CD4-positive, alpha-beta T cell (primary cell): ENCODE results near the gene BACE2. TPM values are rescaled to one million over a fixed set of nuclear protein-coding genes. Genes with fewer than 3 reads are reported as not detected.

ENCODE experiments used
- ATAC-seq: fragments of 200-7000 bp; cut with Tn5 transposase; one replicate; pipeline ENCODE4 v1.10.0; 2022; ENCODE audit warnings: mild to moderate bottlenecking; ENCODE audit not compliant: poor library complexity
- CTCF ChIA-PET: fragments of 350-600 bp; sonication (Branson Sonifier 250); formaldehyde crosslinking; loops from one replicate; lab custom pipeline; 2021; ENCODE audit warnings: antibody characterized with exemption, inconsistent platforms; lab: Charles Lee
- POLR2A ChIA-PET: fragments of 350-600 bp; sonication (Branson Sonifier 250); formaldehyde crosslinking; loops from one replicate; lab custom pipeline; 2021; ENCODE audit warnings: antibody characterized with exemption, inconsistent platforms; lab: Charles Lee
- DNase-seq, 14 experiments: peaks; one replicate each; pipeline ENCODE4 v3.0.0-alpha.2; 2013 to 2020; ENCODE audit warnings: mixed read lengths in 2 of 14
- H3K27ac ChIP-seq, 2 donors: one replicate each; pipeline versions ENCODE4 v1.5.1 to v1.7.0; 2013; ENCODE audit warnings: low read length in 2 of 2, low read depth in 1 of 2, mild to moderate bottlenecking in 1 of 2
- H3K27me3 ChIP-seq, 2 experiments: 1 replicate in 1 of 2; 2 replicates in 1 of 2; pipeline versions ENCODE4 v1.6.1 to v1.7.0; 2013; ENCODE audit warnings: low read length in 2 of 2, control low read depth in 1 of 2, mild to moderate bottlenecking in 1 of 2, moderate library complexity in 1 of 2; ENCODE audit not compliant: insufficient read depth in 2 of 2, control insufficient read depth in 1 of 2
- H3K36me3 ChIP-seq: one replicate; pipeline ENCODE4 v1.6.1; 2013; ENCODE audit warnings: low read length, control low read depth; ENCODE audit not compliant: insufficient read depth
- H3K4me1 ChIP-seq: one replicate; pipeline ENCODE4 v1.6.1; 2013; ENCODE audit warnings: low read length, control low read depth; ENCODE audit not compliant: insufficient read depth
- H3K4me3 ChIP-seq: one replicate; pipeline ENCODE4 v1.5.1; 2013; ENCODE audit warnings: mild to moderate bottlenecking, low read length, moderate library complexity
- H3K9me3 ChIP-seq, 2 experiments: 1 replicate in 1 of 2; 2 replicates in 1 of 2; pipeline versions ENCODE4 v1.6.1 to v1.7.0; 2013; ENCODE audit warnings: low read length in 2 of 2, mild to moderate bottlenecking in 2 of 2, control low read depth in 1 of 2, moderate library complexity in 1 of 2; ENCODE audit not compliant: control insufficient read depth in 1 of 2, insufficient read depth in 1 of 2
- H3K27ac Mint-ChIP-seq: one replicate; pipeline ENCODE4 v1.8.0; 2020; ENCODE audit warnings: mixed read lengths
- H3K27me3 Mint-ChIP-seq: one replicate; pipeline ENCODE4 v1.8.0; 2021; ENCODE audit warnings: mixed read lengths
- H3K36me3 Mint-ChIP-seq: one replicate; pipeline ENCODE4 v1.8.0; 2021; ENCODE audit warnings: low read depth, mixed read lengths
- H3K4me1 Mint-ChIP-seq: one replicate; pipeline ENCODE4 v1.8.0; 2021; ENCODE audit warnings: low read depth, mixed read lengths
- H3K4me3 Mint-ChIP-seq: one replicate; pipeline ENCODE4 v1.8.0; 2020; ENCODE audit warnings: mild to moderate bottlenecking, mixed read lengths
- H3K9me3 Mint-ChIP-seq: one replicate; pipeline ENCODE4 v1.8.0; 2020; ENCODE audit warnings: mixed read lengths
- CTCF ChIP-seq: fragments of 200-600 bp; IDR thresholded peaks from one replicate; pipeline ENCODE4 v1.8.0; 2022; ENCODE audit warnings: antibody characterized with exemption, mild to moderate bottlenecking
- intact Hi-C, 2 experiments: fragments of 100-400 bp; cut with DNase I in 1 of 2; cut with micrococcal nuclease in 1 of 2; formaldehyde crosslinking; loops; one replicate each; pipeline versions ENCODE4 v1.15.1 to v1.9.0; 2023 to 2025; cut with DNase I, micrococcal nuclease
- total RNA-seq, 174 experiments: library from RNA in 2 of 174; stranded (reverse) in 2 of 174; gene quantifications; one replicate each; pipeline ENCODE4 v1.2.3 and lab custom pipeline; 2021 to 2026

The BACE2 gene
- total RNA-seq, 2 experiments from 2014 or later = 0.16 TPM; not detected in 1

GRCh38 chr21:41213021-41213420 lies 45.1 kb downstream of the BACE2 start:
- Mint-ChIP-seq H3K27ac (no peak overlapping the region), H3K4me1 (no peaks in the 10 kb centered on the region), H3K9me3 (no peaks in the 10 kb centered on the region), H3K27me3 (peaks cover 36% of the 10 kb centered on the region), H3K36me3 (no peaks in the 10 kb centered on the region), H3K4me3 (no peak overlapping the region)
- Histone ChIP-seq H3K27me3 (peaks cover 6 to 10% of the 10 kb centered on the region in 2 experiments), H3K4me3 (no peak overlapping the region), H3K4me1 (no peaks in the 10 kb centered on the region), H3K9me3 (no peaks in the 10 kb centered on the region), H3K36me3 (no peaks in the 10 kb centered on the region), H3K27ac (no peak overlapping the region)
- no peak for ATAC-seq
- intact Hi-C loops = no loop called here
- no peak for TF ChIP-seq CTCF
- CTCF ChIA-PET = interaction anchor here (0.9 kb wide), 1 partner anchor 14 kb away, joined by 3 read pairs; no protein-coding TSS in a partner anchor
- no peak for DNase-seq
- POLR2A ChIA-PET = no interaction called here

GRCh38 chr21:41215856-41216408 lies 48.0 kb downstream of the BACE2 start:
- H3K36me3 ChIP-seq = no peaks in the 10 kb centered on the region
- ATAC-seq (no peak), DNase-seq (no peak)
- Mint-ChIP-seq H3K27me3 (peaks cover 40% of the 10 kb centered on the region), H3K27ac (no peak overlapping the region), H3K36me3 (no peaks in the 10 kb centered on the region), H3K4me3 (no peak overlapping the region), H3K9me3 (no peaks in the 10 kb centered on the region), H3K4me1 (no peaks in the 10 kb centered on the region)
- TF ChIP-seq CTCF = no peak
- H3K27me3 ChIP-seq = peaks cover 6 to 10% of the 10 kb centered on the region in 2 experiments
- H3K4me3 ChIP-seq = no peak overlapping the region
- no peak overlapping the region for H3K27ac ChIP-seq
- intact Hi-C loops = no loop called here
- H3K4me1 ChIP-seq = no peaks in the 10 kb centered on the region
- H3K9me3 ChIP-seq = no peaks in the 10 kb centered on the region
- ChIA-PET CTCF (no interaction called here), POLR2A (no interaction called here)

GRCh38 chr21:41216486-41216885 lies 48.5 kb downstream of the BACE2 start:
- no peak overlapping the region for H3K27ac Mint-ChIP-seq
- Histone ChIP-seq H3K4me1 (no peaks in the 10 kb centered on the region), H3K36me3 (no peaks in the 10 kb centered on the region), H3K27me3 (peaks cover 6 to 10% of the 10 kb centered on the region in 2 experiments), H3K4me3 (no peak overlapping the region), H3K9me3 (no peaks in the 10 kb centered on the region), H3K27ac (no peak overlapping the region)
- H3K9me3 Mint-ChIP-seq = no peaks in the 10 kb centered on the region
- peaks cover 40% of the 10 kb centered on the region for H3K27me3 Mint-ChIP-seq
- TF ChIP-seq CTCF = no peak
- H3K36me3 Mint-ChIP-seq = no peaks in the 10 kb centered on the region
- DNase-seq (no peak), ATAC-seq (no peak)
- no peaks in the 10 kb centered on the region for H3K4me1 Mint-ChIP-seq
- ChIA-PET POLR2A (no interaction called here), CTCF (no interaction called here)
- H3K4me3 Mint-ChIP-seq = no peak overlapping the region
- intact Hi-C loops = no loop called here
